Fibroblast of skin of right quadriceps (primary cell): ENCODE measurements around the gene COX4I1.
"Not testable (repeated sequence)": the region's sequence is repeated elsewhere in the genome, so short reads cannot be mapped to it uniquely, and the experiment has no call there.

Experiments used
- DNase-seq: peaks from one replicate; pipeline ENCODE4 v3.0.0-alpha.2; 2013

The COX4I1 gene

GRCh38 chr16:85805442-85806045 is 6.0 kb downstream of the COX4I1 start:
- no peak for DNase-seq

- no peak for DNase-seq
These were observed 7.0 kb downstream of the COX4I1 start for GRCh38 chr16:85806539-85806938.

- DNase-seq, result not testable (repeated sequence)
These were observed 7.8 kb downstream of the COX4I1 start for GRCh38 chr16:85807340-85807739.

GRCh38 chr16:85808104-85808503 is 8.6 kb downstream of the COX4I1 start:
- not testable (repeated sequence) for DNase-seq

- DNase-seq, result no peak
These were observed 9.4 kb downstream of the COX4I1 start for GRCh38 chr16:85808926-85809325.

- no peak for DNase-seq
These were observed 10.2 kb downstream of the COX4I1 start for GRCh38 chr16:85809645-85810044.

- no peak for DNase-seq
These were observed 10.7 kb downstream of the COX4I1 start for GRCh38 chr16:85810097-85810741.

- DNase-seq, result no peak
These were observed 11.2 kb downstream of the COX4I1 start for GRCh38 chr16:85810742-85811115.

- no peak for DNase-seq
These were observed 12.7 kb downstream of the COX4I1 start for GRCh38 chr16:85812031-85812807.

GRCh38 chr16:85812811-85813700 is 13.6 kb downstream of the COX4I1 start:
- DNase-seq, result no peak

- DNase-seq, result no peak
These were observed 16.7 kb downstream of the COX4I1 start for GRCh38 chr16:85816159-85816558.

- DNase-seq, result not testable (repeated sequence)
These were observed 17.7 kb downstream of the COX4I1 start for GRCh38 chr16:85817195-85817594.

GRCh38 chr16:85819245-85819644 is 19.8 kb downstream of the COX4I1 start:
- DNase-seq, result peak; percentile 64

GRCh38 chr16:85819771-85820170 is 20.3 kb downstream of the COX4I1 start:
- no peak for DNase-seq

- no peak for DNase-seq
These were observed 21.3 kb downstream of the COX4I1 start for GRCh38 chr16:85820604-85821372.

GRCh38 chr16:85821390-85822135 is 22.1 kb downstream of the COX4I1 start:
- peak; percentile 66 for DNase-seq

GRCh38 chr16:85822145-85822544 is 22.6 kb downstream of the COX4I1 start:
- no peak for DNase-seq

- no peak for DNase-seq
These were observed 23.9 kb downstream of the COX4I1 start for GRCh38 chr16:85823328-85823920.

- DNase-seq, result no peak
These were observed 25.0 kb downstream of the COX4I1 start for GRCh38 chr16:85824161-85825135.

GRCh38 chr16:85825326-85825725 is 25.8 kb downstream of the COX4I1 start:
- no peak for DNase-seq
